HEK293 (cell line): ENCODE results near the gene ADD2.

Source experiments
- CTCF ChIP-seq: fragments of 450-650 bp; formaldehyde crosslinking; IDR thresholded peaks from 2 replicates; pipeline ENCODE4 v1.5.1; 2016; ENCODE audit warnings: missing biosample characterization, missing genetic modification characterization
- GLI4 ChIP-seq: fragments of 450-650 bp; formaldehyde crosslinking; IDR thresholded peaks from 2 replicates; pipeline ENCODE4 v1.5.1; 2016; ENCODE audit warnings: missing biosample characterization, missing genetic modification characterization
- GLIS1 ChIP-seq: fragments of 450-650 bp; formaldehyde crosslinking; IDR thresholded peaks from 2 replicates; pipeline ENCODE4 v1.5.1; 2016; ENCODE audit warnings: missing biosample characterization, missing genetic modification characterization
- SALL2 ChIP-seq: fragments of 450-650 bp; formaldehyde crosslinking; IDR thresholded peaks from 2 replicates; pipeline ENCODE4 v1.5.0; 2017; ENCODE audit warnings: missing biosample characterization, mild to moderate bottlenecking, missing genetic modification characterization, borderline replicate concordance
- SETDB1 ChIP-seq: IDR thresholded peaks from one replicate; pipeline ENCODE4 v1.6.1; 2017; ENCODE audit warnings: mild to moderate bottlenecking, low read length, moderate library complexity, mixed read lengths; ENCODE audit not compliant: insufficient read length
- ZBTB1 ChIP-seq: fragments of 450-650 bp; formaldehyde crosslinking; IDR thresholded peaks from 2 replicates; pipeline ENCODE4 v1.5.1; 2016; ENCODE audit warnings: missing biosample characterization, missing genetic modification characterization
- ZFP37 ChIP-seq: fragments of 450-650 bp; formaldehyde crosslinking; IDR thresholded peaks from 2 replicates; pipeline ENCODE4 v1.5.1; 2016; ENCODE audit warnings: missing biosample characterization, missing genetic modification characterization
- ZNF2 ChIP-seq: fragments of 450-650 bp; formaldehyde crosslinking; IDR thresholded peaks from 2 replicates; pipeline ENCODE4 v1.5.1; 2016; ENCODE audit warnings: missing biosample characterization, missing genetic modification characterization
- ZNF274 ChIP-seq, 2 experiments: fragments of 200-500 bp in 1 of 2; fragments of 450-650 bp in 1 of 2; sonication (Bioruptor generic) in 1 of 2; formaldehyde crosslinking in 1 of 2; IDR thresholded peaks; 2 replicates each; pipeline versions ENCODE4 v1.5.1 to v1.6.1; 2014 to 2016; ENCODE audit warnings: borderline replicate concordance in 1 of 2, inconsistent platforms in 1 of 2, low read length in 1 of 2, missing biosample characterization in 1 of 2, missing genetic modification characterization in 1 of 2
- ZNF292 ChIP-seq: fragments of 450-650 bp; formaldehyde crosslinking; IDR thresholded peaks from 2 replicates; pipeline ENCODE4 v1.5.1; 2016; ENCODE audit warnings: low read depth, missing biosample characterization, missing genetic modification characterization, borderline replicate concordance

- no peak for TF ChIP-seq CTCF (tag by site-specific recombination)
- TF ChIP-seq ZFP37 (tag by site-specific recombination), result no peak
- no peak for TF ChIP-seq SALL2 (tag by site-specific recombination)
- TF ChIP-seq SETDB1, result no peak
- no peak for TF ChIP-seq ZBTB1 (tag by site-specific recombination)
- TF ChIP-seq GLI4 (tag by site-specific recombination), result no peak
- no peak for TF ChIP-seq ZNF292 (tag by site-specific recombination)
- no peak for TF ChIP-seq GLIS1
- no peak for TF ChIP-seq ZNF2 (tag by site-specific recombination)
- no peak for TF ChIP-seq ZNF274 (IDR thresholded peaks at IDR 0.05; ENCODE audit: low read length)
- TF ChIP-seq ZNF274 (tag by site-specific recombination; IDR thresholded peaks at IDR 0.05; ENCODE audit: borderline replicate concordance), result no peak
These were observed 159.6 kb downstream of the ADD2 start for GRCh38 chr2:70608373-70608772.
